IPS-20b (cell line): ENCODE data around the gene EMD.

Source experiments
- H3K27ac ChIP-seq: one replicate; pipeline ENCODE4 v1.5.1; 2013; ENCODE audit warnings: low read length
- H3K27me3 ChIP-seq: 2 replicates; pipeline ENCODE4 v1.6.1; 2013; ENCODE audit warnings: mild to moderate bottlenecking, low read length, inconsistent platforms; ENCODE audit not compliant: insufficient read depth
- H3K36me3 ChIP-seq: 2 replicates; pipeline ENCODE4 v1.6.1; 2013; ENCODE audit warnings: low read depth, mild to moderate bottlenecking, inconsistent platforms, low read length, moderate library complexity; ENCODE audit not compliant: insufficient read depth
- H3K4me1 ChIP-seq: 2 replicates; pipeline ENCODE4 v1.6.1; 2013; ENCODE audit warnings: mild to moderate bottlenecking, control low read depth, inconsistent platforms, low read length, moderate library complexity; ENCODE audit not compliant: insufficient read depth
- H3K4me3 ChIP-seq: 2 replicates; pipeline ENCODE4 v1.5.1; 2013; ENCODE audit warnings: mild to moderate bottlenecking, low read length, inconsistent platforms
- H3K9ac ChIP-seq: 2 replicates; pipeline ENCODE4 v1.6.1; 2013; ENCODE audit warnings: low read depth, mild to moderate bottlenecking, inconsistent platforms, low read length, moderate library complexity
- H3K9me3 ChIP-seq: 2 replicates; pipeline ENCODE4 v1.6.1; 2013; ENCODE audit warnings: mild to moderate bottlenecking, low read depth, low read length, inconsistent platforms; ENCODE audit not compliant: insufficient read depth

The EMD gene

DNA sequence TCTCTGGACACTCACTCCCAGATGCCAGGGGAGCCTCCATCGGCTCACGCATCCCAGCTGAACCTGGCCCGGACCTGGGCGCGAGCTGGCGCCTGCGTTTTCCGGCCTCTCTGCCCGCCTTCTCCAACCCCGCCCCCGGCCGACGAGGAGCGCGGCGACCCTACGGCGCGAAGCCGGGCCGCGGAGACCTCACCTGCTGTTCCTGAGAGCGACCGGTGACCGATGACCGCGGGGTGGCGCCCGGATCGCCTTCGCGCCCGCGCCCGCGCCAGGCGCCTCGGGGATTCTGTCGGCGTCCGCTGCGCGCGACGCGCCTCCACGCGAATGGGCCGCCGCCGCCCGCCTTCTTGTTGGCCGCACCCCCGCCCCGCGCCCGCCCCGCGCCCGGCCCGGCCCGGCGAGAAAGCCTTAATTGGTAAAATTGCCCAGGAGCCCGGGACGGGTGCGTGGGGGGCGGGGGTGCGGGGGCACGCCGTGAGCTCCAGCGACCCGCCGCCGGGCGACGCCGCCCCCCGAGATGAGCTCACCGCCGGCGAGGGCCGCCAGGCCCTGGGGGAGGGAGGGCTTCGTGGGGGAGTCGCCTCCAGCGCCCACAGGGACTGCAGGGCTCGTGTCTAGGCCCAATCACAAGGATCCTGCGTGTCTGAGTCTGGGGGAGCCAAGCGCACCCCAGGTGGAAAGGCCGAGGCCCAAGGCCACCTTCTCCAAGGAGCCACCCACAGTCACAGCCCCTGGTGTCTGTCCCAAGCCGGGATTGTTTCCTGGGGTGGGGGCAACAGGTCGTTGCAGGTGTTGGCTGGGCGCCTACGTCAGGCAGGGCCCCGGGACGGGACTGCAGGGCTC lies 4.6 kb upstream of the EMD start, which contains the start of gene FLNA:
Gene FLNA, minus strand, starts transcription at position 322 of the 843 bp plus-strand sequence. CDS start 3,389 bp downstream, outside the sequence.
- H3K27ac ChIP-seq, result no peak within 1 kb of the TSS
- no peaks in the 10 kb centered on the region; the same call in 1 of the 2 replicates for H3K4me1 ChIP-seq
- peaks cover 7% of the 10 kb centered on the region; the same call in 1 of the 2 replicates for H3K36me3 ChIP-seq
- H3K27me3 ChIP-seq, result peaks cover 22% of the 10 kb centered on the region; the same call in 1 of the 2 replicates
- H3K9me3 ChIP-seq, result no peaks in the 10 kb centered on the region
- peak within 1 kb of the TSS; percentile 62 for H3K4me3 ChIP-seq
- peak within 1 kb of the TSS; percentile 59; the same call in 1 of the 2 replicates for H3K9ac ChIP-seq

- H3K4me1 ChIP-seq, result no peaks in the 10 kb centered on the region; the same call in 1 of the 2 replicates
Observed at GRCh38 chrX:154375156-154375504, 4.0 kb upstream of the EMD start.

DNA sequence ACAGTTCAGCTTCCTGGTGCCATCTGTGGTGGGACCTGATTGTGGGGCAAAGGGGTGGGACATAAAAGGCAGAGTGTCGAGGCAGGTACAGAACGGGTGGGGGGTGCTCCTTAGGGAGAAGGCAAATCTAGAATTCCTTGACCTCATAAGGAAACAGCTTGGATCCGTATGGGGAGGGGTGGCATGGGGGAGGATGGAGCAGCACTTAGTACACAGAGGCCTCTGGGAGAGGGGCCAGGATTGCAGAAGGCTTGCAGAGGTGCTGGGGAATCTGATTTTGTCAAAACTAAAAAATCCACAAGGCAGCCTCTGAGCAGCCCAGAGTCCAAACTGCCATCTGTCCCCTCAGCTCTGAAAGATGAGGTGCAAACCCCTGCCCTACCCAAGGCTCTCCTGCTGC lies 2.3 kb upstream of the EMD start:
- no peak overlapping the region for H3K27ac ChIP-seq
- no peak overlapping the region for H3K9ac ChIP-seq
- H3K4me3 ChIP-seq, result no peak overlapping the region
- peaks cover 7% of the 10 kb centered on the region; the same call in 1 of the 2 replicates for H3K36me3 ChIP-seq
- no peaks in the 10 kb centered on the region for H3K9me3 ChIP-seq
- peaks cover 10% of the 10 kb centered on the region for H3K4me1 ChIP-seq
- peaks cover 22% of the 10 kb centered on the region; the same call in 1 of the 2 replicates for H3K27me3 ChIP-seq

More at GRCh38 chrX:154375156-154375504, 4.0 kb upstream of the EMD start:
- Histone ChIP-seq H3K9ac (no peak overlapping the region), H3K36me3 (peaks cover 3% of the 10 kb centered on the region; the same call in 1 of the 2 replicates), H3K4me3 (no peak overlapping the region; the same call in 1 of the 2 replicates), H3K9me3 (no peaks in the 10 kb centered on the region), H3K27me3 (peaks cover 22% of the 10 kb centered on the region; the same call in 1 of the 2 replicates), H3K27ac (no peak overlapping the region)

GRCh38 chrX:154378059-154378798 lies 866 bp upstream of the EMD start:
- H3K4me1 ChIP-seq, result peaks cover 10% of the 10 kb centered on the region
- no peaks in the 10 kb centered on the region for H3K9me3 ChIP-seq
- H3K9ac ChIP-seq, result peak overlapping the region; percentile 74; the same call in 1 of the 2 replicates
- no peak overlapping the region for H3K27ac ChIP-seq
- H3K36me3 ChIP-seq, result peaks cover 7% of the 10 kb centered on the region; the same call in 1 of the 2 replicates
- peaks cover 15% of the 10 kb centered on the region; the same call in 1 of the 2 replicates for H3K27me3 ChIP-seq
- peak overlapping the region; percentile 61; the same call in 1 of the 2 replicates for H3K4me3 ChIP-seq

GRCh38 chrX:154379569-154379951 lies 465 bp downstream of the EMD start:
- no peak overlapping the region for H3K27ac ChIP-seq
- H3K9ac ChIP-seq, result peak overlapping the region; percentile 89
- H3K4me1 ChIP-seq, result peaks cover 10% of the 10 kb centered on the region
- H3K9me3 ChIP-seq, result no peaks in the 10 kb centered on the region
- peak overlapping the region; percentile 84 for H3K4me3 ChIP-seq
- peaks cover 7% of the 10 kb centered on the region; the same call in 1 of the 2 replicates for H3K36me3 ChIP-seq
- peaks cover 7% of the 10 kb centered on the region; the same call in 1 of the 2 replicates for H3K27me3 ChIP-seq

GRCh38 chrX:154380153-154380552 lies 1.1 kb downstream of the EMD start:
- H3K4me1 ChIP-seq, result peaks cover 10% of the 10 kb centered on the region
- peak overlapping the region; percentile 89 for H3K9ac ChIP-seq
- peak overlapping the region; percentile 84 for H3K4me3 ChIP-seq
- H3K27me3 ChIP-seq, result peaks cover 1% of the 10 kb centered on the region; the same call in 1 of the 2 replicates
- H3K9me3 ChIP-seq, result no peaks in the 10 kb centered on the region
- H3K27ac ChIP-seq, result peak overlapping the region; percentile 5
- H3K36me3 ChIP-seq, result peaks cover 7% of the 10 kb centered on the region; the same call in 1 of the 2 replicates

- Histone ChIP-seq H3K27ac (peak overlapping the region; percentile 77), H3K9me3 (no peaks in the 10 kb centered on the region), H3K9ac (peak overlapping the region; percentile 89; the same call in 1 of the 2 replicates), H3K4me3 (peak overlapping the region; percentile 84; the same call in 1 of the 2 replicates), H3K36me3 (peaks cover 7% of the 10 kb centered on the region; the same call in 1 of the 2 replicates), H3K27me3 (no peaks in the 10 kb centered on the region; the same call in 1 of the 2 replicates), H3K4me1 (peaks cover 10% of the 10 kb centered on the region)
Observed at GRCh38 chrX:154380787-154381186, 1.7 kb downstream of the EMD start.

DNA sequence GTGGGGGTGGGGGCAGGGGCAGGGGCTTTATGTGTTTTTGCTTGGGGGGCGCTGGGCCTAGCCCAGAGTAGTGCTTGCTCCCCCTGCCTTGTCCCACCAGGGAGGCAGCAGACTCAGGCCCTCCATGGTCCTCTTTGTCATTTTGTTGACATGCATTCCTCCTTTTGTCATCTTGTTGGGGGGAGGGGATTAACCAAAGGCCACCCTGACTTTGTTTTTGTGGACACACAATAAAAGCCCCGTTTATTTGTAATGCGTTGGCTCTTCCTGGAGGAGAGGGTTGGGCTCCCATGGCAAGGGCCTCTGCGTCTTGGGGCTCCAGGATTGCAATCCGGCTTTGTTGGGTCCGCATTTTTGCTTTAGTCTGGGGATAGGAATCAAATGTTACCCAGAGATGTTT lies 2.2 kb downstream of the EMD start:
- no peaks in the 10 kb centered on the region; the same call in 1 of the 2 replicates for H3K27me3 ChIP-seq
- peaks cover 10% of the 10 kb centered on the region for H3K4me1 ChIP-seq
- H3K27ac ChIP-seq, result peak overlapping the region; percentile 87
- no peaks in the 10 kb centered on the region for H3K9me3 ChIP-seq
- peak overlapping the region; percentile 58 for H3K4me3 ChIP-seq
- H3K9ac ChIP-seq, result peak overlapping the region; percentile 84
- H3K36me3 ChIP-seq, result peaks cover 7% of the 10 kb centered on the region; the same call in 1 of the 2 replicates

DNA sequence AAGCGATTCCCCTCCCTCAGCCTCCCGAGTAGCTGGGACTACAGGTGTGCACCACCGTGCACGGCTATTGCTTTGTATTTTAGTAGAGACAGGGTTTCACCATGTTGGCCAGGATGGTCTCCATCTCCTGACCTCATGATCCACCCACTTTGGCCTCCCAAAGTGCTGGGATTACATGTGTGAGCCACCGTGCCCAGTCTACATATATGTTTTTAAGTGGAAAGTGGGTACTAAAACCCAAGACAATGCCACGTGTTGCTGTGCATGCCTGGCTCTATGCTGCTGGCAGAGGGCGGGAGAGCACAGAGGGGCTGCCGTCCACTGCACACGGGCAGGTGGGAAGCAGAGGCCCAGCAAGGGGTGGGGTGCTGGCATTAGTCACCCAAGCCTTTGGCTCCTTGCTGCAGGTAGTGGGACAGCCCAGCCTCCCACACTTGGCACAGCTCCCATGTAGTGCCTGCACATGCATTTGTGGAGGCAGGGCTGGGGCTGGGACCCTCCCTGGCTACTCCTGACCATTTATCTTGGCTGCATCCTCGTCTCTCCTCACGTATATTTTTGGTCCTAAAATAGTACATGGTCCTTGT lies 3.5 kb downstream of the EMD start:
- Histone ChIP-seq H3K27ac (no peak overlapping the region), H3K9ac (no peak overlapping the region), H3K4me1 (peaks cover 10% of the 10 kb centered on the region), H3K4me3 (no peak overlapping the region), H3K9me3 (no peaks in the 10 kb centered on the region), H3K27me3 (no peaks in the 10 kb centered on the region), H3K36me3 (peaks cover 7% of the 10 kb centered on the region; the same call in 1 of the 2 replicates)

DNA sequence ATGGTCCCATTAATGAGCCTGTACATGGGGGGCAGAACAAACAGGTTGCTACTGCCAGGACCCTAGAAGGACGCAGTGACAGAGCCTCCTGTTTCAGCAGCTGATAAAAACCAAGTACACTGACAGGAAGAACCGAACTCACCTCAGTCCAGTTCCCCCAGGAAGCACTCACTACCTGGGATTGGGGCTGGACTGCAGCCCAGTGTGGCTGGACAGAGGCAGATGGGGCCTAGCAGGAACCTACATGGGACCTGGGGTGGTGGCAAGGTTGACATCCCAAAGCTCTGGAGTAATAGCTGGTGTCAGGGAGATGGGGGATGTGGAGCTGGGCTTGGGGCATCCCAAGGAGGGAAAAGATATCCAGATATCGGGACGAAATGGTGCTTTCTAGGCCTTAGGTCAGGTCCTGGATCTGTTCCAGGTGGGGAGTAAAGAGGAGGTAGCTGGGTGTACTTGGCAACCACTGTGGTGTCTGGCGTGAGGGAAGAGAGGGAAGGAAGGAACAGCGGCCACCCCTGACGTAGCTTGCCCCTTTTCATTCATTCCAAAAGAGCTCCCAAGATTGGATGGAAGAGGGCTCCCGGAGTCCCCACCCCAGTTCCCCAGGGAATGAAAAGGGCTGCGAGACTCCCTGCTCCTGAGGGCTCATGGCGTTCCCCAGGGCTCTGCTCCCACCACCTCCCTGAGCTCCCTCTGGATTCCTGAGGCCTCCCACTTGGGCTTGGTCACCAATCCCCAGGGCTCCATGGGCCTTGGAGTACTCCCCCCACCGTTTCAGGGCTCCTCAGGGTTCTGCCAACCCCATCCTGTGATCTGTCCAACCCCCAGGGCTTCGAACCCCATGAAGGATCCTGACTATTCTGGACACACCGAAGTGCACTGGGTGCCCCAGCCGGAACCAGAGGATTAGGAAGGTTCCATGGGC lies 4.5 kb downstream of the EMD start:
- Histone ChIP-seq H3K27ac (no peak overlapping the region), H3K36me3 (peaks cover 7% of the 10 kb centered on the region; the same call in 1 of the 2 replicates), H3K27me3 (no peaks in the 10 kb centered on the region), H3K4me1 (peaks cover 10% of the 10 kb centered on the region), H3K9me3 (no peaks in the 10 kb centered on the region), H3K9ac (no peak overlapping the region), H3K4me3 (no peak overlapping the region)
